ENCODE data around the gene GFI1B.
"Not testable (repeated sequence)": the region's sequence is repeated elsewhere in the genome, so short reads cannot be mapped to it uniquely, and the experiment has no call there.

Gene GFI1B

GRCh38 chr9:132989014-132989310 lies 10.5 kb downstream of the GFI1B start:
- Histone ChIP-seq H3K79me1 (ENCODE audit: low read length) (no peaks in the 10 kb centered on the region), H3K36me3 (ENCODE audit: control insufficient read depth in 1 of 2, insufficient read depth in 2 of 2, low read length in 2 of 2) (no peaks in the 10 kb centered on the region), H3K79me2 (ENCODE audit: control insufficient read depth, insufficient read depth, low read length, poor library complexity) (no peaks in the 10 kb centered on the region), H3K9me3 (ENCODE audit: insufficient read depth, low read depth, low read length) (peaks cover 2% of the 10 kb centered on the region), H4K91ac (ENCODE audit: low read depth, low read length) (no peak overlapping the region), H2AFZ (ENCODE audit: insufficient read depth, low read length, poor library complexity) (no peak overlapping the region), H2AK5ac (ENCODE audit: low read length) (no peak overlapping the region), H4K12ac (ENCODE audit: low read depth, low read length) (no peak overlapping the region), H4K8ac (ENCODE audit: low read depth, low read length) (no peak overlapping the region), H3K27me3 (ENCODE audit: insufficient read depth, low read length) (no peaks in the 10 kb centered on the region), H3K4ac (ENCODE audit: low read depth, low read length) (no peak overlapping the region), H3K4me2 (ENCODE audit: low read length) (no peak overlapping the region), H3K9ac (ENCODE audit: low read length) (no peak overlapping the region), H2BK12ac (ENCODE audit: low read length) (no peak overlapping the region), H2BK120ac (ENCODE audit: insufficient read depth, low read length, poor library complexity) (no peak overlapping the region), H3K4me1 (ENCODE audit: control insufficient read depth in 1 of 2, insufficient read depth in 2 of 2, low read length in 2 of 2) (peaks cover 0 to 4% of the 10 kb centered on the region in 2 experiments), H3K14ac (ENCODE audit: low read length) (no peak overlapping the region), H3K4me3 (ENCODE audit: low read depth, low read length) (peak overlapping the region; percentile 18), H2BK5ac (ENCODE audit: low read depth, low read length, poor library complexity) (no peak overlapping the region), H3K27ac (ENCODE audit: low read depth, low read length) (no peak overlapping the region), H3K23ac (ENCODE audit: low read length) (no peak overlapping the region), H3K18ac (ENCODE audit: low read length) (no peak overlapping the region)
- no CpG with 5 or more reads among the region's 13 CpGs for WGBS (ENCODE audit: extremely low coverage, insufficient coverage, insufficient read length)
- DNase-seq: no peak

DNA sequence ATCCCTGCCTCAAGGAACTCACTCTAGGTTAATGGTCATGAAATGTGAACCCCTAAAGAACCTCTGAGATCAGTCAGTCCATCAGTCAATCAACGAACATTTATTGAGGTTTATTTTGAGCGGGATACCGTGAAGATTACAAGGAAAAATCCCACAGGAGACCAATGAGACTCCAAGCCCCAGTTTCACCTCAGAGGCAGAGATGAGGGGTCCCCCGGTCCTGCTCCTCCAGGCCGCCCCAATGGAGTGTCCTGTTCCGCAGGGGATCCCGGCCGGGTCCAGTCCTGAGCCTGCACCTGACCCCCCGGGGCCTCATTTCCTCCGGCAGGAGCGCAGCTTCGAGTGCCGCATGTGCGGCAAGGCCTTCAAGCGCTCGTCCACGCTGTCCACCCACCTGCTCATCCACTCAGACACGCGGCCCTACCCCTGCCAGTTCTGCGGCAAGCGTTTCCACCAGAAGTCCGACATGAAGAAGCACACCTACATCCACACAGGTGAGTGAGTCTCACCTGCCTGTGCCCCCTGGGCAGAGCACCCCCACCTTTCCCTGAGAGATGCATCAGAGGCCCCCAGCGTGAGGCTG lies 11.0 kb downstream of the GFI1B start:
- WGBS (ENCODE audit: extremely low coverage, insufficient coverage, insufficient read length): no CpG with 5 or more reads among the region's 23 CpGs
- no peak overlapping the region for H4K12ac ChIP-seq (ENCODE audit: low read depth, low read length)
- H3K9me3 ChIP-seq (ENCODE audit: insufficient read depth, low read depth, low read length): peaks cover 2% of the 10 kb centered on the region
- H3K4me2 ChIP-seq (ENCODE audit: low read length): no peak overlapping the region
- no peak overlapping the region for H3K27ac ChIP-seq (ENCODE audit: low read depth, low read length)
- no peak overlapping the region for H4K8ac ChIP-seq (ENCODE audit: low read depth, low read length)
- no peak overlapping the region for H2AFZ ChIP-seq (ENCODE audit: insufficient read depth, low read length, poor library complexity)
- H4K91ac ChIP-seq (ENCODE audit: low read depth, low read length): no peak overlapping the region
- no peak overlapping the region for H3K14ac ChIP-seq (ENCODE audit: low read length)
- H3K4me3 ChIP-seq (ENCODE audit: low read depth, low read length): no peak overlapping the region
- H3K4ac ChIP-seq (ENCODE audit: low read depth, low read length): no peak overlapping the region
- peaks cover 0 to 9% of the 10 kb centered on the region in 2 experiments for H3K4me1 ChIP-seq (ENCODE audit: control insufficient read depth in 1 of 2, insufficient read depth in 2 of 2, low read length in 2 of 2)
- no peaks in the 10 kb centered on the region for H3K36me3 ChIP-seq (ENCODE audit: control insufficient read depth in 1 of 2, insufficient read depth in 2 of 2, low read length in 2 of 2)
- no peak overlapping the region for H3K18ac ChIP-seq (ENCODE audit: low read length)
- no peaks in the 10 kb centered on the region for H3K27me3 ChIP-seq (ENCODE audit: insufficient read depth, low read length)
- no peaks in the 10 kb centered on the region for H3K79me1 ChIP-seq (ENCODE audit: low read length)
- H2BK5ac ChIP-seq (ENCODE audit: low read depth, low read length, poor library complexity): no peak overlapping the region
- DNase-seq: no peak
- no peak overlapping the region for H2BK12ac ChIP-seq (ENCODE audit: low read length)
- H3K23ac ChIP-seq (ENCODE audit: low read length): no peak overlapping the region
- H2AK5ac ChIP-seq (ENCODE audit: low read length): no peak overlapping the region
- H2BK120ac ChIP-seq (ENCODE audit: insufficient read depth, low read length, poor library complexity): no peak overlapping the region
- no peak overlapping the region for H3K9ac ChIP-seq (ENCODE audit: low read length)
- H3K79me2 ChIP-seq (ENCODE audit: control insufficient read depth, insufficient read depth, low read length, poor library complexity): no peaks in the 10 kb centered on the region

GRCh38 chr9:132989998-132990557 lies 11.6 kb downstream of the GFI1B start:
- not testable (repeated sequence) for H3K18ac ChIP-seq (ENCODE audit: low read length); H3K27me3 ChIP-seq (ENCODE audit: insufficient read depth, low read length); H4K91ac ChIP-seq (ENCODE audit: low read depth, low read length); H4K8ac ChIP-seq (ENCODE audit: low read depth, low read length); H3K4me3 ChIP-seq (ENCODE audit: low read depth, low read length); H3K79me1 ChIP-seq (ENCODE audit: low read length); DNase-seq; H3K9me3 ChIP-seq (ENCODE audit: insufficient read depth, low read depth, low read length); H3K27ac ChIP-seq (ENCODE audit: low read depth, low read length); H4K12ac ChIP-seq (ENCODE audit: low read depth, low read length); H3K79me2 ChIP-seq (ENCODE audit: control insufficient read depth, insufficient read depth, low read length, poor library complexity); H3K4me1 ChIP-seq (ENCODE audit: control insufficient read depth in 1 of 2, insufficient read depth in 2 of 2, low read length in 2 of 2); H2BK5ac ChIP-seq (ENCODE audit: low read depth, low read length, poor library complexity); H2AK5ac ChIP-seq (ENCODE audit: low read length); H3K9ac ChIP-seq (ENCODE audit: low read length); H2BK12ac ChIP-seq (ENCODE audit: low read length); H3K36me3 ChIP-seq (ENCODE audit: control insufficient read depth in 1 of 2, insufficient read depth in 2 of 2, low read length in 2 of 2); H3K23ac ChIP-seq (ENCODE audit: low read length); H3K4me2 ChIP-seq (ENCODE audit: low read length); H3K14ac ChIP-seq (ENCODE audit: low read length); H2AFZ ChIP-seq (ENCODE audit: insufficient read depth, low read length, poor library complexity); H2BK120ac ChIP-seq (ENCODE audit: insufficient read depth, low read length, poor library complexity); H3K4ac ChIP-seq (ENCODE audit: low read depth, low read length)
- no CpG with 5 or more reads among the region's 4 CpGs for WGBS (ENCODE audit: extremely low coverage, insufficient coverage, insufficient read length)

DNA sequence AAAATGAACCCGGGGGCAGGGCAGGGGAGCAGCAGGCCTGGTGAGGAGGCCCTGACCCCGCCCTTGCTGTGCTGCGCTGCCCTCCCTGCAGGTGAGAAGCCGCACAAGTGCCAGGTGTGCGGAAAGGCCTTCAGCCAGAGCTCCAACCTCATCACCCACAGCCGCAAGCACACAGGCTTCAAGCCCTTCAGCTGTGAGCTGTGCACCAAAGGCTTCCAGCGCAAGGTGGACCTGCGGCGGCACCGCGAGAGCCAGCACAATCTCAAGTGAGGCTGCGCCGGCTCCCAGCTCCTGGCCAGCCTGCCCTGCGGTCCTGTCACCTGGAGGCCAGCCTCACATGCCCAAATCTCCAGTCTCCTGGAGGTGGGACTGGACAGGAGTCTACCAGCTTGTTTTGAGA lies 12.3 kb downstream of the GFI1B start:
- H3K4ac ChIP-seq (ENCODE audit: low read depth, low read length): no peak overlapping the region
- no peak overlapping the region for H3K18ac ChIP-seq (ENCODE audit: low read length)

More for the DNA sequence above, 12.3 kb downstream of the GFI1B start:
- Histone ChIP-seq H3K27me3 (ENCODE audit: insufficient read depth, low read length) (no peaks in the 10 kb centered on the region), H3K14ac (ENCODE audit: low read length) (no peak overlapping the region), H3K4me2 (ENCODE audit: low read length) (no peak overlapping the region), H3K23ac (ENCODE audit: low read length) (no peak overlapping the region), H4K8ac (ENCODE audit: low read depth, low read length) (no peak overlapping the region), H3K36me3 (ENCODE audit: control insufficient read depth in 1 of 2, insufficient read depth in 2 of 2, low read length in 2 of 2) (no peaks in the 10 kb centered on the region), H2AFZ (ENCODE audit: insufficient read depth, low read length, poor library complexity) (no peak overlapping the region), H2BK12ac (ENCODE audit: low read length) (no peak overlapping the region), H4K12ac (ENCODE audit: low read depth, low read length) (no peak overlapping the region), H3K79me1 (ENCODE audit: low read length) (no peaks in the 10 kb centered on the region), H4K91ac (ENCODE audit: low read depth, low read length) (no peak overlapping the region), H3K79me2 (ENCODE audit: control insufficient read depth, insufficient read depth, low read length, poor library complexity) (no peaks in the 10 kb centered on the region), H2BK5ac (ENCODE audit: low read depth, low read length, poor library complexity) (no peak overlapping the region), H3K4me3 (ENCODE audit: low read depth, low read length) (no peak overlapping the region), H2AK5ac (ENCODE audit: low read length) (no peak overlapping the region), H3K4me1 (ENCODE audit: control insufficient read depth in 1 of 2, insufficient read depth in 2 of 2, low read length in 2 of 2) (peaks cover 0 to 9% of the 10 kb centered on the region in 2 experiments), H3K9me3 (ENCODE audit: insufficient read depth, low read depth, low read length) (peaks cover 2% of the 10 kb centered on the region), H3K27ac (ENCODE audit: low read depth, low read length) (no peak overlapping the region), H2BK120ac (ENCODE audit: insufficient read depth, low read length, poor library complexity) (no peak overlapping the region), H3K9ac (ENCODE audit: low read length) (no peak overlapping the region)
- no CpG with 5 or more reads among the region's 14 CpGs for WGBS (ENCODE audit: extremely low coverage, insufficient coverage, insufficient read length)
- DNase-seq: no peak
